ENCODE results near the gene CTRB1.
"Not testable (repeated sequence)": the region's sequence is repeated elsewhere in the genome, so short reads cannot be mapped to it uniquely, and the experiment has no call there.

Gene CTRB1

GRCh38 chr16:75198135-75198600 lies 20.6 kb upstream of the CTRB1 start:
- no peaks in the 10 kb centered on the region for H3K36me3 ChIP-seq
- H3K27me3 ChIP-seq: peaks cover 61% of the 10 kb centered on the region
- TF ChIP-seq CTCF (IDR thresholded peaks at IDR 0.05): no peak
- no peaks in the 10 kb centered on the region for H3K4me1 ChIP-seq (ENCODE audit: control insufficient read depth in 1 of 2, insufficient read depth in 1 of 2, low read depth in 1 of 2, low read length in 1 of 2)
- H3K9me3 ChIP-seq: no peaks in the 10 kb centered on the region
- H3K4me3 ChIP-seq (ENCODE audit: low read depth in 1 of 2, low read length in 1 of 2): no peak overlapping the region
- no peak overlapping the region for H3K27ac ChIP-seq

GRCh38 chr16:75202069-75202590 lies 16.7 kb upstream of the CTRB1 start:
- peaks cover 32% of the 10 kb centered on the region for H3K27me3 ChIP-seq
- no peak overlapping the region for H3K4me3 ChIP-seq (ENCODE audit: low read depth in 1 of 2, low read length in 1 of 2)
- no peaks in the 10 kb centered on the region for H3K36me3 ChIP-seq
- no peak overlapping the region for H3K27ac ChIP-seq
- H3K9me3 ChIP-seq: no peaks in the 10 kb centered on the region
- no peak for TF ChIP-seq CTCF (IDR thresholded peaks at IDR 0.05)
- H3K4me1 ChIP-seq (ENCODE audit: control insufficient read depth in 1 of 2, insufficient read depth in 1 of 2, low read depth in 1 of 2, low read length in 1 of 2): no peaks in the 10 kb centered on the region

DNA sequence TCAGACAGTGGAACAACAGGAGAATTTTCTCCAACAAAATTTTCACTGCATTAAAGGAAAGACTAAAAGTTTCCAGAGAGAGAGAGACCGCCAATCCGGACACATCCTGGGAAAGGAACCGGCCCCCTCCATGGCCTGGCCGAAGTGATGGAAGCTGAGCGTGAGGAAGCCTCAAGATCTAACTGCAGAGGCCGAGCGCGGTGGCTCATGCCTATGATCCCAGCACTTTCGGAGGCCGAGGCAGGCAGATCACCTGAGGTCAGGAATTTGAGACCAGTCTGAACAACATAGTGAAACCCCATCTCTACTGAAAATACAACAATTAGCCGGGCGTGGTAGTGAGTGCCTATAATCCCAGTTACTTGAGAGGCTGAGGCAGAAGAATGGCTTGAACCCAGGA lies 15.7 kb upstream of the CTRB1 start:
- TF ChIP-seq CTCF (IDR thresholded peaks at IDR 0.05): no peak
- Histone ChIP-seq H3K27me3 (peaks cover 22% of the 10 kb centered on the region), H3K9me3 (no peaks in the 10 kb centered on the region), H3K27ac (no peak overlapping the region), H3K4me1 (ENCODE audit: control insufficient read depth in 1 of 2, insufficient read depth in 1 of 2, low read depth in 1 of 2, low read length in 1 of 2) (no peaks in the 10 kb centered on the region), H3K36me3 (no peaks in the 10 kb centered on the region), H3K4me3 (ENCODE audit: low read depth in 1 of 2, low read length in 1 of 2) (no peak overlapping the region)

DNA sequence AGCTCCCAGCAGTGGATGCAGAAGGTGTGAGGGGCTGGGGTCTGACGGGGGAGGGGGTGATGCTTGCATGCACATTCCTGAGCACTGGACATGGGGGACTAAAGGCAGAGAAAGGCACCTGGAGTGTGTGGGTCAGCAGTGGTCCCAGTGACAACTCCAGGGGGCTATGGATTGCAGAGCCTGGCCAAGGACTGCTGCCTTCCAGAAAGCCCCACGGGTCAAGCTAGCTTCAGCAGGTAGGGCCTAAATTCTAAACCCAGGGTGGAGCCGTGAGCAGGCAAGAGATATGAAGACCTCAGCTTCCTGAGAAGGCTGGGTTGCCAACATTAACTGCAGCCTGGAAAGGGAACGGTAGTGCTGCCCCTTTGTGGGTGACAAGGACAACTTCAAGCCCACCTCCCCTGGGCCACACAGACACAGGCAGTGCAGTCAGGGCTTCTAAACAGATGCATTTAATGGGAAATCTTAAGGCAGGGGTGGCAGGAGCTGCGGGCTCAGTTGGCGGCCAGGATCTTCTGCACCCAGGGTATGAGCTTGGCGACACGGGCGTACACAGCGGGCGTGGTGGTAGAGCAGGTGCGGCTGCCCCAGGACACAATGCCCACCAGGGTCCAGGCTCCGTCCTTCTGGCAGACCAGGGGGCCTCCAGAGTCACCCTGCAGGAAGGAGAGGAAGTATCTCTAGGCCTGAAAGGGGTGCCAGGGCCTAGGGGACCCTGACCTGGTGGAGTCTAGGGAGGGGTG lies 14.9 kb upstream of the CTRB1 start:
- H3K4me1 ChIP-seq (ENCODE audit: control insufficient read depth in 1 of 2, insufficient read depth in 1 of 2, low read depth in 1 of 2, low read length in 1 of 2): no peaks in the 10 kb centered on the region
- no peak overlapping the region for H3K27ac ChIP-seq
- no peaks in the 10 kb centered on the region for H3K36me3 ChIP-seq
- no peak overlapping the region for H3K4me3 ChIP-seq (ENCODE audit: low read depth in 1 of 2, low read length in 1 of 2)
- no peaks in the 10 kb centered on the region for H3K9me3 ChIP-seq
- TF ChIP-seq CTCF (IDR thresholded peaks at IDR 0.05): no peak
- peaks cover 18% of the 10 kb centered on the region for H3K27me3 ChIP-seq

- peaks cover 18% of the 10 kb centered on the region for H3K27me3 ChIP-seq
- no peaks in the 10 kb centered on the region for H3K4me1 ChIP-seq (ENCODE audit: control insufficient read depth in 1 of 2, insufficient read depth in 1 of 2, low read depth in 1 of 2, low read length in 1 of 2)
- no peak for TF ChIP-seq CTCF (IDR thresholded peaks at IDR 0.05)
Measured at GRCh38 chr16:75204410-75204758, 14.4 kb upstream of the CTRB1 start.

GRCh38 chr16:75204905-75205304 lies 13.9 kb upstream of the CTRB1 start:
- not testable (repeated sequence) for H3K36me3 ChIP-seq; H3K4me3 ChIP-seq (ENCODE audit: low read depth in 1 of 2, low read length in 1 of 2); H3K4me1 ChIP-seq (ENCODE audit: control insufficient read depth in 1 of 2, insufficient read depth in 1 of 2, low read depth in 1 of 2, low read length in 1 of 2); H3K9me3 ChIP-seq; H3K27ac ChIP-seq
- H3K27me3 ChIP-seq: peaks cover 17% of the 10 kb centered on the region

More at GRCh38 chr16:75204410-75204758, 14.4 kb upstream of the CTRB1 start:
- Histone ChIP-seq H3K9me3 (no peaks in the 10 kb centered on the region), H3K4me3 (ENCODE audit: low read depth in 1 of 2, low read length in 1 of 2) (no peak overlapping the region), H3K36me3 (no peaks in the 10 kb centered on the region), H3K27ac (no peak overlapping the region)

DNA sequence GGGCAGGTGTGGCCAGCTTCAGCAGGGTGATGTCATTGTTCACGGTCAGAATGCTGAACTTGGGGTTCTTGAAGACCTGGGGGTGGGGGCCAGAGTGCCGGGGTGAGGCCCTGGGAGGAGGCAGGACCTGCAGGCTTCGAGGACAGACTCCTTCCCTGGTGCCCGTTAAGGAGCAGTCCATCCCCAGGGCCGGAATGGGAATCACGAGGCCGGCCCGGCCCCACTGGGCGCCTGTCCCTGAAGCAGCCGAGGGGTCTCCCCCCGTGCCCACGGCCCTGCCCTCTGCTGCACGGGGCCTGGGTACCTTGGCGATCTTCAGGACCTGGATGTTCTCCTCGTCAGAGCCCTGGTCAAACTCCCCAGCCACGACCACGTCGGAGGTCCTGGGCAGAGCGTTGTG lies 13.3 kb upstream of the CTRB1 start:
- not testable (repeated sequence) for H3K4me1 ChIP-seq (ENCODE audit: control insufficient read depth in 1 of 2, insufficient read depth in 1 of 2, low read depth in 1 of 2, low read length in 1 of 2); H3K9me3 ChIP-seq
- H3K27me3 ChIP-seq: peaks cover 11% of the 10 kb centered on the region

GRCh38 chr16:75205961-75206748 lies 12.6 kb upstream of the CTRB1 start:
- H3K27me3 ChIP-seq: not testable (repeated sequence)

More for the DNA sequence above, 13.3 kb upstream of the CTRB1 start:
- H3K36me3 ChIP-seq; H3K27ac ChIP-seq; H3K4me3 ChIP-seq (ENCODE audit: low read depth in 1 of 2, low read length in 1 of 2): not testable (repeated sequence)

More at GRCh38 chr16:75205961-75206748, 12.6 kb upstream of the CTRB1 start:
- H3K4me3 ChIP-seq (ENCODE audit: low read depth in 1 of 2, low read length in 1 of 2); H3K9me3 ChIP-seq; H3K36me3 ChIP-seq; H3K27ac ChIP-seq; H3K4me1 ChIP-seq (ENCODE audit: control insufficient read depth in 1 of 2, insufficient read depth in 1 of 2, low read depth in 1 of 2, low read length in 1 of 2): not testable (repeated sequence)
